Tibial nerve (tissue), 4 donors: ENCODE results near the gene TTC28.

ENCODE experiments used
- CTCF ChIP-seq, 5 experiments: fragments of 200-600 bp in 3 of 5; fragments of 450-650 bp in 2 of 5; sonication (generic) in 3 of 5; IDR thresholded peaks; one replicate each; pipeline ENCODE4 v1.5.1; 2016 to 2019; ENCODE audit warnings: antibody characterized with exemption in 5 of 5, mild to moderate bottlenecking in 3 of 5, moderate library complexity in 2 of 5
- EP300 ChIP-seq, 2 donors: sonication (generic); formaldehyde crosslinking; IDR thresholded peaks; one replicate each; pipeline ENCODE4 v1.6.1; 2017; ENCODE audit warnings: antibody characterized with exemption in 2 of 2, mild to moderate bottlenecking in 1 of 2
- POLR2A ChIP-seq, 2 donors: fragments of 450-650 bp; IDR thresholded peaks; one replicate each; pipeline ENCODE4 v1.6.1; 2017; ENCODE audit warnings: antibody characterized with exemption in 2 of 2, mild to moderate bottlenecking in 2 of 2, moderate library complexity in 2 of 2

- TF ChIP-seq CTCF (IDR thresholded peaks at IDR 0.05) (no peak), POLR2A (IDR thresholded peaks at IDR 0.05) (no peak), EP300 (IDR thresholded peaks at IDR 0.05) (no peak)
These were observed 703.1 kb downstream of the TTC28 start for GRCh38 chr22:27976586-27976985.
